Liver (tissue), 9 donors: ENCODE results near the gene THSD7B. TPM values are rescaled to one million over a fixed set of nuclear protein-coding genes. Genes with fewer than 3 reads are reported as not detected.

Experiments
- DNase-seq: peaks from one replicate; pipeline ENCODE4 v3.0.0-alpha.2; 2017; ENCODE audit warnings: low spot score
- H3K27ac ChIP-seq, 2 donors: one replicate each; pipeline ENCODE4 v1.7.0; 2013; ENCODE audit warnings: inconsistent platforms in 2 of 2, low read length in 2 of 2, control low read depth in 1 of 2, low read depth in 1 of 2, mild to moderate bottlenecking in 1 of 2
- H3K27me3 ChIP-seq, 4 donors: one replicate each; pipeline versions ENCODE4 v1.6.1 to v1.7.0; 2013; ENCODE audit warnings: low read length in 3 of 4, inconsistent platforms in 1 of 4, mild to moderate bottlenecking in 1 of 4, moderate library complexity in 1 of 4; ENCODE audit not compliant: control insufficient read depth in 4 of 4, insufficient read depth in 4 of 4
- H3K36me3 ChIP-seq, 4 donors: one replicate each; pipeline versions ENCODE4 v1.6.1 to v1.7.0; 2013; ENCODE audit warnings: low read length in 3 of 4, mild to moderate bottlenecking in 3 of 4, low read depth in 1 of 4, moderate library complexity in 1 of 4; ENCODE audit not compliant: control insufficient read depth in 4 of 4, insufficient read depth in 3 of 4
- H3K4me1 ChIP-seq, 4 donors: one replicate each; pipeline versions ENCODE4 v1.6.1 to v1.7.0; 2013; ENCODE audit warnings: low read length in 3 of 4, mild to moderate bottlenecking in 3 of 4, moderate library complexity in 1 of 4; ENCODE audit not compliant: control insufficient read depth in 4 of 4, insufficient read depth in 4 of 4
- H3K4me3 ChIP-seq, 3 donors: one replicate each; pipeline versions ENCODE4 v1.6.1 to v1.7.0; 2013; ENCODE audit warnings: low read length in 3 of 3, control low read depth in 1 of 3, low read depth in 1 of 3, mild to moderate bottlenecking in 1 of 3
- H3K9ac ChIP-seq, 2 donors: one replicate each; pipeline ENCODE4 v1.7.0; 2013; ENCODE audit warnings: low read length in 2 of 2, mild to moderate bottlenecking in 2 of 2, moderate library complexity in 2 of 2, control low read depth in 1 of 2, low read depth in 1 of 2
- H3K9me3 ChIP-seq, 4 donors: one replicate each; pipeline versions ENCODE4 v1.6.1 to v1.7.0; 2013; ENCODE audit warnings: low read length in 3 of 4; ENCODE audit not compliant: control insufficient read depth in 4 of 4
- ATF3 ChIP-seq: IDR thresholded peaks from 2 replicates; pipeline ENCODE4 v1.6.1; 2016; ENCODE audit warnings: antibody characterized with exemption
- CTCF ChIP-seq: fragments of 150-350 bp; IDR thresholded peaks from 2 replicates; pipeline ENCODE4 v1.5.1; 2017; ENCODE audit warnings: improper control_type of control experiment, low read depth, low read length; ENCODE audit not compliant: missing input control
- FOXA1 ChIP-seq: IDR thresholded peaks from 2 replicates; pipeline ENCODE4 v1.6.1; 2016; ENCODE audit warnings: antibody characterized with exemption
- FOXA2 ChIP-seq: IDR thresholded peaks from 2 replicates; pipeline ENCODE4 v1.6.1; 2016; ENCODE audit warnings: antibody characterized with exemption
- HNF4A ChIP-seq, 2 donors: conservative IDR thresholded peaks; 2 replicates each; pipeline ENCODE4 v1.6.1; 2016; ENCODE audit warnings: antibody characterized with exemption in 2 of 2, mild to moderate bottlenecking in 2 of 2
- MAX ChIP-seq: IDR thresholded peaks from 2 replicates; pipeline ENCODE4 v1.6.1; 2016; ENCODE audit warnings: antibody characterized with exemption
- REST ChIP-seq: IDR thresholded peaks from 2 replicates; pipeline ENCODE4 v1.6.1; 2016; ENCODE audit warnings: antibody characterized with exemption, mild to moderate bottlenecking
- RXRA ChIP-seq, 2 donors: IDR thresholded peaks; 2 replicates each; pipeline ENCODE4 v1.6.1; 2017 to 2018; ENCODE audit warnings: antibody characterized with exemption in 2 of 2, mild to moderate bottlenecking in 1 of 2
- SP1 ChIP-seq: IDR thresholded peaks from 2 replicates; pipeline ENCODE4 v1.6.1; 2018; ENCODE audit warnings: antibody characterized with exemption, mild to moderate bottlenecking
- YY1 ChIP-seq: IDR thresholded peaks from 2 replicates; pipeline ENCODE4 v1.6.1; 2016; ENCODE audit warnings: antibody characterized with exemption, mild to moderate bottlenecking
- ZBTB33 ChIP-seq: IDR thresholded peaks from 2 replicates; pipeline ENCODE4 v1.6.1; 2016; ENCODE audit warnings: antibody characterized with exemption
- WGBS: extraction: QIAGEN DNeasy Blood & Tissue Kit; methylation state at CpG from one replicate; pipeline ENCODE4 v1.1.7; 2013; 5-methylcytosine and 5-hydroxymethylcytosine counted together
- polyA plus RNA-seq, 2 donors: library from polyadenylated mRNA; stranded (reverse) in 1 of 2; unstranded in 1 of 2; fragments of 200-250 nt in 1 of 2; fragments of >200 nt in 1 of 2; fragmentation: Nextera tagmentation in 1 of 2; extraction: Ambion mirVana in 1 of 2; gene quantifications; one replicate each; pipeline versions ENCODE4 v1.2.1 to v1.2.3, GENCODE V29; 2013 to 2015
- total RNA-seq, 2 donors: library from RNA; depleted of rRNA; stranded (reverse); fragments of >200 nt; gene quantifications; one replicate each; pipeline ENCODE4 v1.2.3, GENCODE V29; 2014
- donor health status: healthy.
- donor health status: healthy.
- donor health status: healthy.
- donor health status: healthy.
- donor health status: healthy.

Gene THSD7B
- total and polyA plus RNA-seq, 4 donors: 0.01 to 0.75 (median 0.42) TPM; not detected in 1

- whole genome bisulfite sequencing: 56% methylated on average over 3 of the region's 3 CpGs
- no peak overlapping the region for H3K4me3 ChIP-seq
Observed at GRCh38 chr2:137420744-137421143, 655.4 kb downstream of the THSD7B start.

More at GRCh38 chr2:137420744-137421143, 655.4 kb downstream of the THSD7B start:
- no peak overlapping the region for H3K27ac ChIP-seq
- DNase-seq: no peak
- TF ChIP-seq SP1 (no peak), ATF3 (no peak), MAX (no peak), REST (no peak), HNF4A (conservative IDR thresholded peaks at IDR 0.05) (no peak), CTCF (no peak), FOXA1 (no peak), ZBTB33 (no peak), RXRA (IDR thresholded peaks at IDR 0.05) (no peak), YY1 (no peak), FOXA2 (no peak)
- no peaks in the 10 kb centered on the region for H3K27me3 ChIP-seq
- no peak overlapping the region for H3K9ac ChIP-seq
- H3K9me3 ChIP-seq: peaks cover 0 to 3% (median 0%) of the 10 kb centered on the region in 4 donors
- no peaks in the 10 kb centered on the region for H3K36me3 ChIP-seq
- H3K4me1 ChIP-seq: no peaks in the 10 kb centered on the region
